Activated CD4-positive, alpha-beta T cell treated with anti-CD3 and anti-CD28 coated beads for 36 hours (primary cell): ENCODE results near the gene CLTCL1. TPM values are rescaled to one million over a fixed set of nuclear protein-coding genes. Genes with fewer than 3 reads are reported as not detected.

Experiments used
- ATAC-seq: fragments of 200-7000 bp; cut with Tn5 transposase; one replicate; pipeline ENCODE4 v1.10.0; 2021; ENCODE audit warnings: mild to moderate bottlenecking, moderate library complexity
- CTCF ChIA-PET: fragments of 350-600 bp; sonication (Branson Sonifier 250); formaldehyde crosslinking; loops from one replicate; lab custom pipeline; 2021; ENCODE audit warnings: antibody characterized with exemption; lab: Charles Lee
- POLR2A ChIA-PET: fragments of 350-600 bp; sonication (Branson Sonifier 250); formaldehyde crosslinking; loops from one replicate; lab custom pipeline; 2021; ENCODE audit warnings: antibody characterized with exemption, inconsistent platforms; lab: Charles Lee
- DNase-seq: peaks from one replicate; pipeline ENCODE4 v3.0.0-alpha.2; 2020
- H3K27ac Mint-ChIP-seq: one replicate; pipeline ENCODE4 v1.8.0; 2021; ENCODE audit warnings: mixed read lengths
- H3K27me3 Mint-ChIP-seq: one replicate; pipeline ENCODE4 v1.8.0; 2021; ENCODE audit warnings: mixed read lengths
- H3K36me3 Mint-ChIP-seq: one replicate; pipeline ENCODE4 v1.8.0; 2021; ENCODE audit warnings: low read depth, mixed read lengths
- H3K4me1 Mint-ChIP-seq: one replicate; pipeline ENCODE4 v1.8.0; 2021; ENCODE audit warnings: mixed read lengths
- H3K4me3 Mint-ChIP-seq: one replicate; pipeline ENCODE4 v1.8.0; 2021; ENCODE audit warnings: mild to moderate bottlenecking, moderate library complexity, mixed read lengths
- H3K9me3 Mint-ChIP-seq: one replicate; pipeline ENCODE4 v1.8.0; 2021; ENCODE audit warnings: low read depth, mixed read lengths
- intact Hi-C, 2 experiments: fragments of 100-400 bp; cut with DNase I in 1 of 2; cut with micrococcal nuclease in 1 of 2; formaldehyde crosslinking; loops; one replicate each; pipeline versions ENCODE4 v1.14.2 to v1.15.1; 2022 to 2024; cut with DNase I, micrococcal nuclease
- total RNA-seq, 2 experiments: library from RNA; stranded (reverse); gene quantifications; one replicate each; pipeline ENCODE4 v1.2.3, GENCODE V29; 2021

CLTCL1 gene
- total RNA-seq, 2 experiments from 2014 or later = 0.76 to 1.2 TPM

GRCh38 chr22:19194766-19195536 lies 96.6 kb downstream of the CLTCL1 start:
- ChIA-PET POLR2A (no interaction called here), CTCF (interaction anchor here (0.8 to 1.3 kb wide), 2 partner anchors 11 to 18 kb away, joined by 3 to 6 read pairs; no protein-coding TSS in a partner anchor)
- intact Hi-C loops = no loop called here
- DNase-seq (no peak), ATAC-seq (no peak)
- Mint-ChIP-seq H3K27me3 (no peaks in the 10 kb centered on the region), H3K9me3 (peaks cover 2% of the 10 kb centered on the region), H3K27ac (no peak overlapping the region), H3K4me3 (no peak overlapping the region), H3K36me3 (no peaks in the 10 kb centered on the region), H3K4me1 (peaks cover 5% of the 10 kb centered on the region)

GRCh38 chr22:19193879-19194278 lies 97.6 kb downstream of the CLTCL1 start:
- Mint-ChIP-seq H3K4me3 (no peak overlapping the region), H3K36me3 (no peaks in the 10 kb centered on the region), H3K4me1 (peaks cover 5% of the 10 kb centered on the region), H3K9me3 (peaks cover 2% of the 10 kb centered on the region), H3K27me3 (no peaks in the 10 kb centered on the region), H3K27ac (no peak overlapping the region)
- ChIA-PET CTCF (interaction anchor here (0.6 to 1.3 kb wide), 3 partner anchors 12 to 146 kb away, joined by 3 to 6 read pairs (median 3); no protein-coding TSS in a partner anchor), POLR2A (no interaction called here)
- intact Hi-C loops = no loop called here
- no peak for ATAC-seq
- DNase-seq = no peak

GRCh38 chr22:19187716-19188563 lies 103.6 kb downstream of the CLTCL1 start:
- ChIA-PET CTCF (no interaction called here), POLR2A (no interaction called here)
- H3K4me1 Mint-ChIP-seq = no peaks in the 10 kb centered on the region
- H3K4me3 Mint-ChIP-seq = no peak overlapping the region
- H3K9me3 Mint-ChIP-seq = no peaks in the 10 kb centered on the region
- no peaks in the 10 kb centered on the region for H3K27me3 Mint-ChIP-seq
- ATAC-seq (no peak), DNase-seq (no peak)
- H3K27ac Mint-ChIP-seq = no peak overlapping the region
- intact Hi-C loops = no loop called here
- no peaks in the 10 kb centered on the region for H3K36me3 Mint-ChIP-seq

- DNase-seq (no peak), ATAC-seq (no peak)
- Mint-ChIP-seq H3K36me3 (no peaks in the 10 kb centered on the region), H3K4me3 (no peak overlapping the region), H3K27ac (no peak overlapping the region), H3K9me3 (no peaks in the 10 kb centered on the region), H3K27me3 (no peaks in the 10 kb centered on the region), H3K4me1 (peaks cover 18% of the 10 kb centered on the region)
- ChIA-PET CTCF (interaction anchor here (0.8 kb wide), 1 partner anchor 52 kb away, joined by 3 read pairs; no protein-coding TSS in a partner anchor), POLR2A (no interaction called here)
- intact Hi-C loops = no loop called here
Measured at GRCh38 chr22:19184276-19184997, 107.1 kb downstream of the CLTCL1 start.

- CTCF ChIA-PET = interaction anchor here (0.7 to 1.0 kb wide), 3 partner anchors 9 to 93 kb away, joined by 3 to 6 read pairs (median 3); no protein-coding TSS in a partner anchor
- DNase-seq (no peak), ATAC-seq (no peak)
- peaks cover 18% of the 10 kb centered on the region for H3K4me1 Mint-ChIP-seq
- H3K27ac Mint-ChIP-seq = no peak overlapping the region
- no peaks in the 10 kb centered on the region for H3K9me3 Mint-ChIP-seq
- POLR2A ChIA-PET = interaction anchor here (1.2 kb wide), 1 partner anchor 9 kb away, joined by 4 read pairs; no protein-coding TSS in a partner anchor
- no peak overlapping the region for H3K4me3 Mint-ChIP-seq
- H3K27me3 Mint-ChIP-seq = no peaks in the 10 kb centered on the region
- no peaks in the 10 kb centered on the region for H3K36me3 Mint-ChIP-seq
- intact Hi-C loops = no loop called here
Measured at GRCh38 chr22:19183216-19183615, 108.3 kb downstream of the CLTCL1 start.

- H3K27ac Mint-ChIP-seq = no peak overlapping the region
- H3K4me1 Mint-ChIP-seq = peaks cover 18% of the 10 kb centered on the region
- CTCF ChIA-PET = interaction anchor here (0.7 to 1.0 kb wide), 4 partner anchors 9 to 276 kb away, joined by 3 to 6 read pairs (median 4); no protein-coding TSS in a partner anchor
- no peaks in the 10 kb centered on the region for H3K36me3 Mint-ChIP-seq
- DNase-seq (no peak), ATAC-seq (no peak)
- intact Hi-C loops = no loop called here
- H3K9me3 Mint-ChIP-seq = no peaks in the 10 kb centered on the region
- H3K27me3 Mint-ChIP-seq = no peaks in the 10 kb centered on the region
- POLR2A ChIA-PET = interaction anchor here (0.6 to 1.2 kb wide), 2 partner anchors 9 to 130 kb away, joined by 3 to 4 read pairs; no protein-coding TSS in a partner anchor
- no peak overlapping the region for H3K4me3 Mint-ChIP-seq
Measured at GRCh38 chr22:19182472-19183157, 108.9 kb downstream of the CLTCL1 start.

GRCh38 chr22:19181786-19182471 lies 109.6 kb downstream of the CLTCL1 start:
- CTCF ChIA-PET = interaction anchor here (0.7 to 3.2 kb wide), 4 partner anchors 8 to 275 kb away, joined by 3 to 18 read pairs (median 5); partner anchors contain the start of gene ESS2
- Mint-ChIP-seq H3K4me1 (peaks cover 20% of the 10 kb centered on the region), H3K27ac (peak overlapping the region; percentile 42), H3K36me3 (no peaks in the 10 kb centered on the region), H3K27me3 (no peaks in the 10 kb centered on the region), H3K9me3 (no peaks in the 10 kb centered on the region), H3K4me3 (no peak overlapping the region)
- intact Hi-C loops = no loop called here
- DNase-seq (peak; percentile 65), ATAC-seq (no peak)
- POLR2A ChIA-PET = interaction anchor here (0.6 to 1.2 kb wide), 2 partner anchors 8 to 130 kb away, joined by 3 to 4 read pairs; no protein-coding TSS in a partner anchor

GRCh38 chr22:19180740-19181410 lies 110.6 kb downstream of the CLTCL1 start:
- no peak for DNase-seq
- Mint-ChIP-seq H3K4me3 (no peak overlapping the region), H3K27ac (peak overlapping the region; percentile 60), H3K9me3 (no peaks in the 10 kb centered on the region), H3K27me3 (no peaks in the 10 kb centered on the region), H3K36me3 (no peaks in the 10 kb centered on the region), H3K4me1 (peaks cover 23% of the 10 kb centered on the region)
- POLR2A ChIA-PET = no interaction called here
- ATAC-seq = no peak
- intact Hi-C loops = no loop called here
- CTCF ChIA-PET = interaction anchor here (0.7 to 3.2 kb wide), 3 partner anchors 36 to 116 kb away, joined by 3 to 18 read pairs (median 6); partner anchors contain the start of gene ESS2

GRCh38 chr22:19180234-19180633 lies 111.3 kb downstream of the CLTCL1 start:
- no peak overlapping the region for H3K4me3 Mint-ChIP-seq

More at GRCh38 chr22:19180234-19180633, 111.3 kb downstream of the CLTCL1 start:
- peaks cover 23% of the 10 kb centered on the region for H3K4me1 Mint-ChIP-seq
- H3K27me3 Mint-ChIP-seq = no peaks in the 10 kb centered on the region
- ChIA-PET POLR2A (no interaction called here), CTCF (interaction anchor here (1.9 to 3.2 kb wide), 2 partner anchors 35 to 108 kb away, joined by 6 to 18 read pairs; partner anchors contain the start of gene ESS2)
- no peaks in the 10 kb centered on the region for H3K9me3 Mint-ChIP-seq
- DNase-seq = no peak
- no peaks in the 10 kb centered on the region for H3K36me3 Mint-ChIP-seq
- intact Hi-C loops = no loop called here
- no peak for ATAC-seq
- no peak overlapping the region for H3K27ac Mint-ChIP-seq
